ENCODE measurements around the gene DPY30.

GRCh38 chr2:31992934-31993333 is 46.7 kb downstream of the DPY30 start:
- TF ChIP-seq, protein P1, sequence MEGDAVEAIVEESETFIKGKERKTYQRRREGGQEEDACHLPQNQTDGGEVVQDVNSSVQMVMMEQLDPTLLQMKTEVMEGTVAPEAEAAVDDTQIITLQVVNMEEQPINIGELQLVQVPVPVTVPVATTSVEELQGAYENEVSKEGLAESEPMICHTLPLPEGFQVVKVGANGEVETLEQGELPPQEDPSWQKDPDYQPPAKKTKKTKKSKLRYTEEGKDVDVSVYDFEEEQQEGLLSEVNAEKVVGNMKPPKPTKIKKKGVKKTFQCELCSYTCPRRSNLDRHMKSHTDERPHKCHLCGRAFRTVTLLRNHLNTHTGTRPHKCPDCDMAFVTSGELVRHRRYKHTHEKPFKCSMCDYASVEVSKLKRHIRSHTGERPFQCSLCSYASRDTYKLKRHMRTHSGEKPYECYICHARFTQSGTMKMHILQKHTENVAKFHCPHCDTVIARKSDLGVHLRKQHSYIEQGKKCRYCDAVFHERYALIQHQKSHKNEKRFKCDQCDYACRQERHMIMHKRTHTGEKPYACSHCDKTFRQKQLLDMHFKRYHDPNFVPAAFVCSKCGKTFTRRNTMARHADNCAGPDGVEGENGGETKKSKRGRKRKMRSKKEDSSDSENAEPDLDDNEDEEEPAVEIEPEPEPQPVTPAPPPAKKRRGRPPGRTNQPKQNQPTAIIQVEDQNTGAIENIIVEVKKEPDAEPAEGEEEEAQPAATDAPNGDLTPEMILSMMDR (IDR thresholded peaks at IDR 0.05; ENCODE audit: low read length), result no peak
- no peak for TF ChIP-seq EZH2 (IDR thresholded peaks at IDR 0.05; ENCODE audit: borderline replicate concordance, low read length)
